CD4-positive, alpha-beta T cell (primary cell): ENCODE results near the gene EEFSEC. TPM values are rescaled to one million over a fixed set of nuclear protein-coding genes. Genes with fewer than 3 reads are reported as not detected.

Experiments used
- ATAC-seq: fragments of 200-7000 bp; cut with Tn5 transposase; one replicate; pipeline ENCODE4 v1.10.0; 2022; ENCODE audit warnings: mild to moderate bottlenecking; ENCODE audit not compliant: poor library complexity
- CTCF ChIA-PET: fragments of 350-600 bp; sonication (Branson Sonifier 250); formaldehyde crosslinking; loops from one replicate; lab custom pipeline; 2021; ENCODE audit warnings: antibody characterized with exemption, inconsistent platforms; lab: Charles Lee
- POLR2A ChIA-PET: fragments of 350-600 bp; sonication (Branson Sonifier 250); formaldehyde crosslinking; loops from one replicate; lab custom pipeline; 2021; ENCODE audit warnings: antibody characterized with exemption, inconsistent platforms; lab: Charles Lee
- DNase-seq, 14 experiments: peaks; one replicate each; pipeline ENCODE4 v3.0.0-alpha.2; 2013 to 2020; ENCODE audit warnings: mixed read lengths in 2 of 14
- H3K27ac ChIP-seq, 2 donors: one replicate each; pipeline versions ENCODE4 v1.5.1 to v1.7.0; 2013; ENCODE audit warnings: low read length in 2 of 2, low read depth in 1 of 2, mild to moderate bottlenecking in 1 of 2
- H3K27me3 ChIP-seq, 2 experiments: 1 replicate in 1 of 2; 2 replicates in 1 of 2; pipeline versions ENCODE4 v1.6.1 to v1.7.0; 2013; ENCODE audit warnings: low read length in 2 of 2, control low read depth in 1 of 2, mild to moderate bottlenecking in 1 of 2, moderate library complexity in 1 of 2; ENCODE audit not compliant: insufficient read depth in 2 of 2, control insufficient read depth in 1 of 2
- H3K36me3 ChIP-seq: one replicate; pipeline ENCODE4 v1.6.1; 2013; ENCODE audit warnings: low read length, control low read depth; ENCODE audit not compliant: insufficient read depth
- H3K4me1 ChIP-seq: one replicate; pipeline ENCODE4 v1.6.1; 2013; ENCODE audit warnings: low read length, control low read depth; ENCODE audit not compliant: insufficient read depth
- H3K4me3 ChIP-seq: one replicate; pipeline ENCODE4 v1.5.1; 2013; ENCODE audit warnings: mild to moderate bottlenecking, low read length, moderate library complexity
- H3K9me3 ChIP-seq, 2 experiments: 1 replicate in 1 of 2; 2 replicates in 1 of 2; pipeline versions ENCODE4 v1.6.1 to v1.7.0; 2013; ENCODE audit warnings: low read length in 2 of 2, mild to moderate bottlenecking in 2 of 2, control low read depth in 1 of 2, moderate library complexity in 1 of 2; ENCODE audit not compliant: control insufficient read depth in 1 of 2, insufficient read depth in 1 of 2
- H3K27ac Mint-ChIP-seq: one replicate; pipeline ENCODE4 v1.8.0; 2020; ENCODE audit warnings: mixed read lengths
- H3K27me3 Mint-ChIP-seq: one replicate; pipeline ENCODE4 v1.8.0; 2021; ENCODE audit warnings: mixed read lengths
- H3K36me3 Mint-ChIP-seq: one replicate; pipeline ENCODE4 v1.8.0; 2021; ENCODE audit warnings: low read depth, mixed read lengths
- H3K4me1 Mint-ChIP-seq: one replicate; pipeline ENCODE4 v1.8.0; 2021; ENCODE audit warnings: low read depth, mixed read lengths
- H3K4me3 Mint-ChIP-seq: one replicate; pipeline ENCODE4 v1.8.0; 2020; ENCODE audit warnings: mild to moderate bottlenecking, mixed read lengths
- H3K9me3 Mint-ChIP-seq: one replicate; pipeline ENCODE4 v1.8.0; 2020; ENCODE audit warnings: mixed read lengths
- CTCF ChIP-seq: fragments of 200-600 bp; IDR thresholded peaks from one replicate; pipeline ENCODE4 v1.8.0; 2022; ENCODE audit warnings: antibody characterized with exemption, mild to moderate bottlenecking
- intact Hi-C, 2 experiments: fragments of 100-400 bp; cut with DNase I in 1 of 2; cut with micrococcal nuclease in 1 of 2; formaldehyde crosslinking; loops; one replicate each; pipeline versions ENCODE4 v1.15.1 to v1.9.0; 2023 to 2025; cut with DNase I, micrococcal nuclease
- total RNA-seq, 174 experiments: library from RNA in 2 of 174; stranded (reverse) in 2 of 174; gene quantifications; one replicate each; pipeline ENCODE4 v1.2.3 and lab custom pipeline; 2021 to 2026

EEFSEC gene
- total RNA-seq, 2 experiments from 2014 or later, result 13.1 to 13.9 TPM

- Histone ChIP-seq H3K27ac (no peak overlapping the region), H3K27me3 (no peaks in the 10 kb centered on the region), H3K36me3 (peaks cover 16% of the 10 kb centered on the region), H3K4me3 (no peak overlapping the region), H3K4me1 (no peaks in the 10 kb centered on the region), H3K9me3 (no peaks in the 10 kb centered on the region)
- POLR2A ChIA-PET, result no interaction called here
- Mint-ChIP-seq H3K4me3 (no peak overlapping the region), H3K27me3 (no peaks in the 10 kb centered on the region), H3K27ac (no peak overlapping the region), H3K36me3 (peaks cover 22% of the 10 kb centered on the region), H3K9me3 (no peaks in the 10 kb centered on the region), H3K4me1 (peaks cover 14% of the 10 kb centered on the region)
- no peak for DNase-seq
- no peak for TF ChIP-seq CTCF
- ATAC-seq, result no peak
- intact Hi-C loops, result no loop called here
- CTCF ChIA-PET, result no interaction called here
These were observed 193.3 kb downstream of the EEFSEC start for GRCh38 chr3:128346562-128346961.

- H3K9me3 Mint-ChIP-seq, result no peaks in the 10 kb centered on the region
- H3K4me1 Mint-ChIP-seq, result peaks cover 14% of the 10 kb centered on the region
- CTCF ChIA-PET, result no interaction called here
- Histone ChIP-seq H3K4me3 (no peak overlapping the region), H3K36me3 (peaks cover 10% of the 10 kb centered on the region), H3K27ac (no peak overlapping the region), H3K4me1 (no peaks in the 10 kb centered on the region), H3K27me3 (no peaks in the 10 kb centered on the region), H3K9me3 (no peaks in the 10 kb centered on the region)
- no peaks in the 10 kb centered on the region for H3K27me3 Mint-ChIP-seq
- DNase-seq, result no peak
- POLR2A ChIA-PET, result no interaction called here
- no peak overlapping the region for H3K4me3 Mint-ChIP-seq
- no peak for ATAC-seq
- H3K36me3 Mint-ChIP-seq, result peaks cover 22% of the 10 kb centered on the region
- H3K27ac Mint-ChIP-seq, result no peak overlapping the region
- intact Hi-C loops, result no loop called here
- no peak for TF ChIP-seq CTCF
These were observed 194.0 kb downstream of the EEFSEC start for GRCh38 chr3:128347282-128347681.

- peaks cover 7% of the 10 kb centered on the region for H3K36me3 ChIP-seq
- TF ChIP-seq CTCF, result no peak
- Mint-ChIP-seq H3K27me3 (no peaks in the 10 kb centered on the region), H3K4me3 (no peak overlapping the region), H3K27ac (no peak overlapping the region), H3K9me3 (no peaks in the 10 kb centered on the region), H3K36me3 (peaks cover 22% of the 10 kb centered on the region), H3K4me1 (peaks cover 14% of the 10 kb centered on the region)
- no peaks in the 10 kb centered on the region for H3K4me1 ChIP-seq
- no peak for ATAC-seq
- intact Hi-C loops, result no loop called here
- no peaks in the 10 kb centered on the region for H3K9me3 ChIP-seq
- no peak overlapping the region for H3K4me3 ChIP-seq
- no peaks in the 10 kb centered on the region for H3K27me3 ChIP-seq
- CTCF ChIA-PET, result no interaction called here
- DNase-seq, result no peak
- H3K27ac ChIP-seq, result no peak overlapping the region
- POLR2A ChIA-PET, result no interaction called here
These were observed 194.8 kb downstream of the EEFSEC start for GRCh38 chr3:128348075-128348474.
